Measurements from ENCODE around the gene CCDC85C.

DNA sequence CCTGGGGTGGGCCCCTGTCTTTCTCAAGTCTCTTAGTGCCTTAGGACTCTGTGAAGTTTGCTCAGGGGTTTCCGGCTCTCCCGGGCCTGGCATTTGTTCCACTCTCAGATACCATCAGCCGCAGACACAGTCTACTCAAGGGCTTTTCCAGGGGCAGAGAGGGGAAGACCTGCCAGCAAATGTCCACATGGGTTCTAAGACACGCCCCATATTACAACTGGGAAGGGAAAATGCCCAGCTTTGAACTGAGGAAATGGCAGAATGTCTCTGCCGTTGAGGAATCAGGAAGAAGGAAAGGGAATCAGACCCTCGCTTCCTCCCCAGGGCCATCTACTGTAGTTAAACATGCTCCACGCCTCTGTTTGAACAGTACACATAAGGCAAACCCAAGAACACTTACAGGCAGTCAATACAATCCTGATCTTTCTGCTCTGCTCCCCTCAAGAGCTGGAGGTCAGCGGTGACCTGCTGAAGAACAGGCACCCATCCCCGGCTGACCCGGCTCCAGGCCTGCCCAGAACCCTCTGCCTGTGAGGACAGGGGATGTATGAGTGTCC lies 7.9 kb downstream of the CCDC85C start:
- TF ChIP-seq, protein P1, sequence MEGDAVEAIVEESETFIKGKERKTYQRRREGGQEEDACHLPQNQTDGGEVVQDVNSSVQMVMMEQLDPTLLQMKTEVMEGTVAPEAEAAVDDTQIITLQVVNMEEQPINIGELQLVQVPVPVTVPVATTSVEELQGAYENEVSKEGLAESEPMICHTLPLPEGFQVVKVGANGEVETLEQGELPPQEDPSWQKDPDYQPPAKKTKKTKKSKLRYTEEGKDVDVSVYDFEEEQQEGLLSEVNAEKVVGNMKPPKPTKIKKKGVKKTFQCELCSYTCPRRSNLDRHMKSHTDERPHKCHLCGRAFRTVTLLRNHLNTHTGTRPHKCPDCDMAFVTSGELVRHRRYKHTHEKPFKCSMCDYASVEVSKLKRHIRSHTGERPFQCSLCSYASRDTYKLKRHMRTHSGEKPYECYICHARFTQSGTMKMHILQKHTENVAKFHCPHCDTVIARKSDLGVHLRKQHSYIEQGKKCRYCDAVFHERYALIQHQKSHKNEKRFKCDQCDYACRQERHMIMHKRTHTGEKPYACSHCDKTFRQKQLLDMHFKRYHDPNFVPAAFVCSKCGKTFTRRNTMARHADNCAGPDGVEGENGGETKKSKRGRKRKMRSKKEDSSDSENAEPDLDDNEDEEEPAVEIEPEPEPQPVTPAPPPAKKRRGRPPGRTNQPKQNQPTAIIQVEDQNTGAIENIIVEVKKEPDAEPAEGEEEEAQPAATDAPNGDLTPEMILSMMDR (conservative IDR thresholded peaks at IDR 0.05; ENCODE audit: low read depth in 2 of 2) = no peak
- no peak for TF ChIP-seq POLR2AphosphoS5 (IDR thresholded peaks at IDR 0.05; ENCODE audit: low read depth)
- TF ChIP-seq EZH2phosphoT487 (IDR thresholded peaks at IDR 0.05; ENCODE audit: unreplicated experiment) = no peak
- no peak for TF ChIP-seq EZH2 (IDR thresholded peaks at IDR 0.05; ENCODE audit: low read depth, unreplicated experiment)
- TF ChIP-seq JUNB (IDR thresholded peaks at IDR 0.05; ENCODE audit: unreplicated experiment) = no peak
- TF ChIP-seq, protein P2, sequence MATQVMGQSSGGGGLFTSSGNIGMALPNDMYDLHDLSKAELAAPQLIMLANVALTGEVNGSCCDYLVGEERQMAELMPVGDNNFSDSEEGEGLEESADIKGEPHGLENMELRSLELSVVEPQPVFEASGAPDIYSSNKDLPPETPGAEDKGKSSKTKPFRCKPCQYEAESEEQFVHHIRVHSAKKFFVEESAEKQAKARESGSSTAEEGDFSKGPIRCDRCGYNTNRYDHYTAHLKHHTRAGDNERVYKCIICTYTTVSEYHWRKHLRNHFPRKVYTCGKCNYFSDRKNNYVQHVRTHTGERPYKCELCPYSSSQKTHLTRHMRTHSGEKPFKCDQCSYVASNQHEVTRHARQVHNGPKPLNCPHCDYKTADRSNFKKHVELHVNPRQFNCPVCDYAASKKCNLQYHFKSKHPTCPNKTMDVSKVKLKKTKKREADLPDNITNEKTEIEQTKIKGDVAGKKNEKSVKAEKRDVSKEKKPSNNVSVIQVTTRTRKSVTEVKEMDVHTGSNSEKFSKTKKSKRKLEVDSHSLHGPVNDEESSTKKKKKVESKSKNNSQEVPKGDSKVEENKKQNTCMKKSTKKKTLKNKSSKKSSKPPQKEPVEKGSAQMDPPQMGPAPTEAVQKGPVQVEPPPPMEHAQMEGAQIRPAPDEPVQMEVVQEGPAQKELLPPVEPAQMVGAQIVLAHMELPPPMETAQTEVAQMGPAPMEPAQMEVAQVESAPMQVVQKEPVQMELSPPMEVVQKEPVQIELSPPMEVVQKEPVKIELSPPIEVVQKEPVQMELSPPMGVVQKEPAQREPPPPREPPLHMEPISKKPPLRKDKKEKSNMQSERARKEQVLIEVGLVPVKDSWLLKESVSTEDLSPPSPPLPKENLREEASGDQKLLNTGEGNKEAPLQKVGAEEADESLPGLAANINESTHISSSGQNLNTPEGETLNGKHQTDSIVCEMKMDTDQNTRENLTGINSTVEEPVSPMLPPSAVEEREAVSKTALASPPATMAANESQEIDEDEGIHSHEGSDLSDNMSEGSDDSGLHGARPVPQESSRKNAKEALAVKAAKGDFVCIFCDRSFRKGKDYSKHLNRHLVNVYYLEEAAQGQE (IDR thresholded peaks at IDR 0.05; ENCODE audit: unreplicated experiment) = no peak
- TF ChIP-seq, protein P3, sequence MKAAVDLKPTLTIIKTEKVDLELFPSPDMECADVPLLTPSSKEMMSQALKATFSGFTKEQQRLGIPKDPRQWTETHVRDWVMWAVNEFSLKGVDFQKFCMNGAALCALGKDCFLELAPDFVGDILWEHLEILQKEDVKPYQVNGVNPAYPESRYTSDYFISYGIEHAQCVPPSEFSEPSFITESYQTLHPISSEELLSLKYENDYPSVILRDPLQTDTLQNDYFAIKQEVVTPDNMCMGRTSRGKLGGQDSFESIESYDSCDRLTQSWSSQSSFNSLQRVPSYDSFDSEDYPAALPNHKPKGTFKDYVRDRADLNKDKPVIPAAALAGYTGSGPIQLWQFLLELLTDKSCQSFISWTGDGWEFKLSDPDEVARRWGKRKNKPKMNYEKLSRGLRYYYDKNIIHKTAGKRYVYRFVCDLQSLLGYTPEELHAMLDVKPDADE (IDR thresholded peaks at IDR 0.05) = no peak
- no peak for TF ChIP-seq CREB1 (CRISPR knock-in tag; IDR thresholded peaks at IDR 0.05; ENCODE audit: low read depth)
- TF ChIP-seq ZNF114 (CRISPR knock-in tag; IDR thresholded peaks at IDR 0.05) = no peak
- TF ChIP-seq STAT1 (IDR thresholded peaks at IDR 0.05; ENCODE audit: unreplicated experiment) = no peak
- TF ChIP-seq ZNF331 (CRISPR knock-in tag; IDR thresholded peaks at IDR 0.05; ENCODE audit: low read depth) = no peak
